Measurements from ENCODE around the gene C8A. TPM values are rescaled to one million over a fixed set of nuclear protein-coding genes. Genes with fewer than 3 reads are reported as not detected.

C8A gene
- total RNA-seq, 1 donor from 2014 or later, result 0.21 TPM

GRCh38 chr1:56816909-56817308 lies 37.7 kb upstream of the C8A start:
- no peak for TF ChIP-seq CTCF (IDR thresholded peaks at IDR 0.05)
- no peaks in the 10 kb centered on the region for H3K9me3 ChIP-seq
- H3K36me3 ChIP-seq, result no peaks in the 10 kb centered on the region
- intact Hi-C loops (cut with DNase I), result no loop called here
- H3K27ac ChIP-seq, result no peak overlapping the region
- H3K4me3 ChIP-seq, result no peak overlapping the region
- no peaks in the 10 kb centered on the region for H3K4me1 ChIP-seq
- H3K27me3 ChIP-seq, result no peaks in the 10 kb centered on the region
- no peak for DNase-seq (ENCODE audit: low spot score in 2 of 2)

GRCh38 chr1:56817716-56818463 lies 36.7 kb upstream of the C8A start:
- Histone ChIP-seq H3K4me3 (no peak overlapping the region), H3K4me1 (no peaks in the 10 kb centered on the region), H3K27ac (no peak overlapping the region), H3K9me3 (no peaks in the 10 kb centered on the region), H3K36me3 (no peaks in the 10 kb centered on the region), H3K27me3 (no peaks in the 10 kb centered on the region)
- TF ChIP-seq CTCF (IDR thresholded peaks at IDR 0.05), result no peak
- intact Hi-C loops (cut with DNase I), result no loop called here
- DNase-seq (ENCODE audit: low spot score in 2 of 2), result no peak

GRCh38 chr1:56819387-56819899 lies 35.2 kb upstream of the C8A start, which contains the start of gene FYB2:
FYB2 (minus strand) TSS chr1:56819404; CDS start chr1:56819290, 114 bp downstream.
- Histone ChIP-seq H3K4me3 (no peak within 1 kb of the TSS), H3K36me3 (no peaks in the 10 kb centered on the region), H3K9me3 (no peaks in the 10 kb centered on the region), H3K27ac (no peak within 1 kb of the TSS), H3K27me3 (no peaks in the 10 kb centered on the region), H3K4me1 (no peaks in the 10 kb centered on the region)
- intact Hi-C loops (cut with DNase I), result no loop called here
- TF ChIP-seq CTCF (IDR thresholded peaks at IDR 0.05), result no peak
- DNase-seq (ENCODE audit: low spot score in 2 of 2), result no peak

GRCh38 chr1:56820755-56821461 lies 33.7 kb upstream of the C8A start:
- Histone ChIP-seq H3K4me1 (no peaks in the 10 kb centered on the region), H3K36me3 (no peaks in the 10 kb centered on the region), H3K27me3 (no peaks in the 10 kb centered on the region), H3K9me3 (no peaks in the 10 kb centered on the region), H3K27ac (no peak overlapping the region), H3K4me3 (no peak overlapping the region)
- TF ChIP-seq CTCF (IDR thresholded peaks at IDR 0.05), result peak; percentile 58 to 73 (median 64)
- intact Hi-C loops (cut with DNase I), result no loop called here
- DNase-seq (ENCODE audit: low spot score in 2 of 2), result peak in 1 of 2 donors; percentile 71

GRCh38 chr1:56821462-56821797 lies 33.2 kb upstream of the C8A start:
- Histone ChIP-seq H3K9me3 (no peaks in the 10 kb centered on the region), H3K4me3 (no peak overlapping the region), H3K4me1 (no peaks in the 10 kb centered on the region), H3K27me3 (no peaks in the 10 kb centered on the region), H3K36me3 (no peaks in the 10 kb centered on the region), H3K27ac (no peak overlapping the region)
- TF ChIP-seq CTCF (IDR thresholded peaks at IDR 0.05), result no peak
- intact Hi-C loops (cut with DNase I), result no loop called here
- DNase-seq (ENCODE audit: low spot score in 2 of 2), result no peak
